Thymus (tissue), 11 donors: Measurements from ENCODE around the gene RAD51B. TPM values are rescaled to one million over a fixed set of nuclear protein-coding genes. Genes with fewer than 3 reads are reported as not detected.
"Not testable (repeated sequence)": the region's sequence is repeated elsewhere in the genome, so short reads cannot be mapped to it uniquely, and the experiment has no call there.

Experiments used
- DNase-seq, 9 donors: peaks; one replicate each; pipeline ENCODE4 v3.0.0-alpha.2; 2013; ENCODE audit warnings: low spot score in 9 of 9, low read depth in 6 of 9, missing footprints in 1 of 9
- H3K27ac ChIP-seq, 2 donors: one replicate each; pipeline ENCODE4 v1.5.1; 2013; ENCODE audit warnings: control low read depth in 1 of 2, low read depth in 1 of 2, low read length in 1 of 2, mild to moderate bottlenecking in 1 of 2, moderate library complexity in 1 of 2
- H3K27me3 ChIP-seq, 2 donors: one replicate each; pipeline ENCODE4 v1.5.1; 2013; ENCODE audit warnings: low read length in 1 of 2; ENCODE audit not compliant: control insufficient read depth in 2 of 2, insufficient read depth in 1 of 2
- H3K36me3 ChIP-seq, 2 donors: one replicate each; pipeline ENCODE4 v1.5.1; 2013; ENCODE audit warnings: low read length in 1 of 2, mild to moderate bottlenecking in 1 of 2, moderate library complexity in 1 of 2; ENCODE audit not compliant: control insufficient read depth in 2 of 2, insufficient read depth in 2 of 2
- H3K4me1 ChIP-seq, 2 donors: one replicate each; pipeline ENCODE4 v1.5.1; 2013; ENCODE audit warnings: low read length in 2 of 2; ENCODE audit not compliant: control insufficient read depth in 2 of 2, insufficient read depth in 2 of 2
- H3K4me3 ChIP-seq, 2 donors: one replicate each; pipeline ENCODE4 v1.5.1; 2013; ENCODE audit warnings: low read length in 2 of 2, control low read depth in 1 of 2, mild to moderate bottlenecking in 1 of 2
- H3K9me3 ChIP-seq, 2 donors: one replicate each; pipeline ENCODE4 v1.5.1; 2013; ENCODE audit warnings: low read length in 1 of 2, mild to moderate bottlenecking in 1 of 2; ENCODE audit not compliant: control insufficient read depth in 2 of 2, insufficient read depth in 1 of 2
- WGBS: extraction: QIAGEN DNeasy Blood & Tissue Kit; methylation state at CpG from one replicate; pipeline ENCODE4 v1.1.7; 2013; 5-methylcytosine and 5-hydroxymethylcytosine counted together
- polyA plus RNA-seq: library from polyadenylated mRNA; stranded (reverse); fragments of 200-250 nt; gene quantifications from one replicate; pipeline ENCODE4 v1.2.3, GENCODE V29; 2013
- total RNA-seq: library from RNA; stranded (reverse); fragments of 120-200 nt; gene quantifications from one replicate; pipeline ENCODE4 v1.2.4, GENCODE V29; 2013
- donor health status: healthy.

Gene RAD51B
- total and polyA plus RNA-seq, 2 donors, result 7.8 to 17.8 TPM

GRCh38 chr14:68255693-68256178, 436.2 kb downstream of the RAD51B start:
- WGBS, result 92% methylated on average over 1 of the region's 1 CpG
- Histone ChIP-seq H3K36me3 (no peaks in the 10 kb centered on the region), H3K9me3 (no peaks in the 10 kb centered on the region)

GRCh38 chr14:68257969-68258368, 438.4 kb downstream of the RAD51B start:
- no peak for DNase-seq
- Histone ChIP-seq H3K36me3 (no peaks in the 10 kb centered on the region), H3K27ac (no peak overlapping the region), H3K4me3 (no peak overlapping the region), H3K27me3 (no peaks in the 10 kb centered on the region), H3K9me3 (no peaks in the 10 kb centered on the region), H3K4me1 (peaks cover 15 to 35% of the 10 kb centered on the region in 2 donors)
- WGBS, result 98% methylated on average over 4 of the region's 4 CpGs

More at GRCh38 chr14:68255693-68256178, 436.2 kb downstream of the RAD51B start:
- H3K27ac ChIP-seq, result no peak overlapping the region
- H3K4me3 ChIP-seq, result no peak overlapping the region
- DNase-seq, result no peak
- peaks cover 4 to 23% of the 10 kb centered on the region in 2 donors for H3K4me1 ChIP-seq
- no peaks in the 10 kb centered on the region for H3K27me3 ChIP-seq

GRCh38 chr14:68258995-68259394, 439.4 kb downstream of the RAD51B start:
- not testable (repeated sequence) for H3K9me3 ChIP-seq, H3K36me3 ChIP-seq, H3K27ac ChIP-seq, H3K4me3 ChIP-seq, H3K27me3 ChIP-seq, DNase-seq
- WGBS, result 33% methylated on average over 2 of the region's 2 CpGs
- peaks cover 15 to 35% of the 10 kb centered on the region in 2 donors for H3K4me1 ChIP-seq

GRCh38 chr14:68260121-68260520, 440.5 kb downstream of the RAD51B start:
- H3K27ac ChIP-seq, result peak overlapping the region in 1 of 2 donors; percentile 77
- WGBS, result 91% methylated on average over 2 of the region's 2 CpGs
- no peak overlapping the region for H3K4me3 ChIP-seq
- H3K4me1 ChIP-seq, result peaks cover 15 to 35% of the 10 kb centered on the region in 2 donors
- no peaks in the 10 kb centered on the region for H3K27me3 ChIP-seq
- H3K36me3 ChIP-seq, result no peaks in the 10 kb centered on the region
- no peak for DNase-seq
- no peaks in the 10 kb centered on the region for H3K9me3 ChIP-seq

- H3K4me1 ChIP-seq, result peaks cover 15 to 35% of the 10 kb centered on the region in 2 donors
- 41% methylated on average over 10 of the region's 10 CpGs for WGBS
Measured at GRCh38 chr14:68261092-68261842, 441.7 kb downstream of the RAD51B start.

GRCh38 chr14:68262567-68262966, 443.0 kb downstream of the RAD51B start:
- no peaks in the 10 kb centered on the region for H3K27me3 ChIP-seq
- no peaks in the 10 kb centered on the region for H3K36me3 ChIP-seq
- H3K4me1 ChIP-seq, result peaks cover 15 to 35% of the 10 kb centered on the region in 2 donors
- DNase-seq, result no peak
- H3K4me3 ChIP-seq, result no peak overlapping the region
- no peaks in the 10 kb centered on the region for H3K9me3 ChIP-seq
- WGBS, result over 99% methylated on average over 3 of the region's 3 CpGs
- no peak overlapping the region for H3K27ac ChIP-seq

More at GRCh38 chr14:68261092-68261842, 441.7 kb downstream of the RAD51B start:
- H3K4me3 ChIP-seq, result no peak overlapping the region
- no peaks in the 10 kb centered on the region for H3K36me3 ChIP-seq
- H3K27me3 ChIP-seq, result no peaks in the 10 kb centered on the region
- H3K27ac ChIP-seq, result peak overlapping the region; percentile 68 to 77
- DNase-seq, result peak in 1 of 9 donors; percentile 64
- no peaks in the 10 kb centered on the region for H3K9me3 ChIP-seq

- no peaks in the 10 kb centered on the region for H3K36me3 ChIP-seq
- H3K27ac ChIP-seq, result no peak overlapping the region
- no peaks in the 10 kb centered on the region for H3K27me3 ChIP-seq
- DNase-seq, result no peak
- H3K4me1 ChIP-seq, result peaks cover 15 to 39% of the 10 kb centered on the region in 2 donors
- no peaks in the 10 kb centered on the region for H3K9me3 ChIP-seq
- WGBS, result 98% methylated on average over 3 of the region's 3 CpGs
- H3K4me3 ChIP-seq, result no peak overlapping the region
Measured at GRCh38 chr14:68263563-68264259, 444.1 kb downstream of the RAD51B start.

- no peak for DNase-seq
- WGBS, result 95% methylated on average over 2 of the region's 2 CpGs
- H3K27ac ChIP-seq, result no peak overlapping the region
- no peaks in the 10 kb centered on the region for H3K36me3 ChIP-seq
- H3K4me3 ChIP-seq, result no peak overlapping the region
- H3K4me1 ChIP-seq, result peaks cover 12 to 41% of the 10 kb centered on the region in 2 donors
- H3K9me3 ChIP-seq, result no peaks in the 10 kb centered on the region
- H3K27me3 ChIP-seq, result no peaks in the 10 kb centered on the region
Measured at GRCh38 chr14:68264260-68264569, 444.6 kb downstream of the RAD51B start.

GRCh38 chr14:68266998-68267397, 447.4 kb downstream of the RAD51B start:
- Histone ChIP-seq H3K36me3 (no peaks in the 10 kb centered on the region), H3K27me3 (no peaks in the 10 kb centered on the region), H3K9me3 (no peaks in the 10 kb centered on the region), H3K27ac (no peak overlapping the region), H3K4me3 (no peak overlapping the region), H3K4me1 (peaks cover 7 to 24% of the 10 kb centered on the region in 2 donors)
- WGBS, result 96% methylated on average over 7 of the region's 7 CpGs
- no peak for DNase-seq
